Breast epithelium (tissue), 4 donors: ENCODE measurements around the gene SUFU. TPM values are rescaled to one million over a fixed set of nuclear protein-coding genes. Genes with fewer than 3 reads are reported as not detected.

Source experiments
- DNase-seq, 2 donors: peaks; one replicate each; pipeline ENCODE4 v3.0.0-alpha.2; 2019; ENCODE audit warnings: low spot score in 2 of 2
- H3K27ac ChIP-seq, 2 donors: fragments of 200-600 bp; sonication (generic) in 1 of 2; one replicate each; pipeline ENCODE4 v1.5.1; 2016 to 2019; ENCODE audit warnings: mild to moderate bottlenecking in 1 of 2
- H3K27me3 ChIP-seq, 2 donors: fragments of 200-600 bp; sonication (generic) in 1 of 2; one replicate each; pipeline versions ENCODE4 v1.5.1 to v1.6.0; 2017 to 2019; ENCODE audit warnings: control low read depth in 1 of 2, mild to moderate bottlenecking in 1 of 2
- H3K36me3 ChIP-seq: fragments of 200-600 bp; one replicate; pipeline ENCODE4 v1.5.1; 2019
- H3K4me1 ChIP-seq, 2 donors: fragments of 200-600 bp; sonication (generic); one replicate each; pipeline ENCODE4 v1.5.1; 2016 to 2019; ENCODE audit warnings: control low read depth in 1 of 2
- H3K4me3 ChIP-seq, 3 donors: fragments of 200-600 bp; sonication (generic); 1 replicate in 2 of 3; 2 replicates in 1 of 3; pipeline ENCODE4 v1.5.1; 2016 to 2019; ENCODE audit warnings: mild to moderate bottlenecking in 3 of 3, moderate library complexity in 2 of 3
- H3K9me3 ChIP-seq, 2 donors: fragments of 200-600 bp; sonication (generic) in 1 of 2; one replicate each; pipeline ENCODE4 v1.5.1; 2016 to 2019; ENCODE audit warnings: control low read depth in 1 of 2
- POLR2A ChIP-seq: fragments of 450-650 bp; IDR thresholded peaks from one replicate; pipeline ENCODE4 v1.6.1; 2016; ENCODE audit warnings: antibody characterized with exemption, mild to moderate bottlenecking, moderate library complexity
- POLR2AphosphoS5 ChIP-seq, 3 donors: sonication (generic); formaldehyde crosslinking; IDR thresholded peaks; one replicate each; pipeline ENCODE4 v1.6.1; 2017; ENCODE audit warnings: antibody characterized with exemption in 3 of 3
- intact Hi-C: fragments of 100-400 bp; cut with DNase I; formaldehyde crosslinking; loops from one replicate; pipeline ENCODE4 v1.15.1; 2023; ENCODE audit warnings: low total_unique reads
- total RNA-seq, 3 donors: library from RNA; depleted of rRNA; stranded (reverse); fragments of >200 nt; gene quantifications; one replicate each; pipeline ENCODE4 v1.1.0, GENCODE V29; 2016
- TF ChIP-seq, protein P1 (sequence below), 3 donors: fragments of 450-650 bp; IDR thresholded peaks; one replicate each; pipeline ENCODE4 v1.5.1; 2016 to 2017; ENCODE audit warnings: antibody characterized with exemption in 3 of 3, mild to moderate bottlenecking in 3 of 3, moderate library complexity in 3 of 3

The SUFU gene
- total RNA-seq, 3 donors from 2014 or later, result 6.2 to 9.1 (median 8.6) TPM

DNA sequence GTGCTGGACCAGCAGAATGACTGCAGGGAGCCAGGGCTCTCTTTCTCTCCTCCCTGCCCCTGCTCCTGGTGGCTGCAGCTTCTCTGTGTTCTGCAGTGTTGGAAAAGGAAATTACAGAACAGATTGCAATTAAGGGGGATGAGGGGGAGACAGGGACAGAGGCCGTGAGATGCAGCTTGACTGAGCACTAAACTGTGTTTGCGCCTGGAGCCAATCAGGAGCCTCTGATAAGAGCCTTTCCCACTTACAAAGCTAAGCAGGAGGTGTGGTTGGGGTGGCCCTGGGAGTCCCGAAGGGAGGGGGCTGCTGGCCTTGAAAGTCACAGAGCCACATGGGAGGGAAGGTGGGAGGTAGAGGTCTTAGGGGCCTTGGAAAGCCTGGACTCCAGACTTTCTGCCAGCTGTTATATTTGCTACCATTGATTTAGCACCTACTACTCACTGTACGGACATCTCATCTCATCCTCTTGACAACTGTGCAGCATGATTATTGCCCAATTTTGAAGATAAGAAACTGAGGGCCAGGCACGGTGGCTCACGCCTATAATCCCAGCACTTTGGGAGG, 167.2 kb downstream of the SUFU start:
- no peaks in the 10 kb centered on the region for H3K27me3 ChIP-seq
- intact Hi-C loops, result no loop called here
- H3K36me3 ChIP-seq, result no peaks in the 10 kb centered on the region
- peaks cover 7 to 11% of the 10 kb centered on the region in 2 donors for H3K4me1 ChIP-seq
- no peak for DNase-seq
- H3K4me3 ChIP-seq, result no peak overlapping the region
- H3K9me3 ChIP-seq, result no peaks in the 10 kb centered on the region
- TF ChIP-seq POLR2A (no peak), POLR2AphosphoS5 (IDR thresholded peaks at IDR 0.05) (no peak)
- TF ChIP-seq, protein P1, sequence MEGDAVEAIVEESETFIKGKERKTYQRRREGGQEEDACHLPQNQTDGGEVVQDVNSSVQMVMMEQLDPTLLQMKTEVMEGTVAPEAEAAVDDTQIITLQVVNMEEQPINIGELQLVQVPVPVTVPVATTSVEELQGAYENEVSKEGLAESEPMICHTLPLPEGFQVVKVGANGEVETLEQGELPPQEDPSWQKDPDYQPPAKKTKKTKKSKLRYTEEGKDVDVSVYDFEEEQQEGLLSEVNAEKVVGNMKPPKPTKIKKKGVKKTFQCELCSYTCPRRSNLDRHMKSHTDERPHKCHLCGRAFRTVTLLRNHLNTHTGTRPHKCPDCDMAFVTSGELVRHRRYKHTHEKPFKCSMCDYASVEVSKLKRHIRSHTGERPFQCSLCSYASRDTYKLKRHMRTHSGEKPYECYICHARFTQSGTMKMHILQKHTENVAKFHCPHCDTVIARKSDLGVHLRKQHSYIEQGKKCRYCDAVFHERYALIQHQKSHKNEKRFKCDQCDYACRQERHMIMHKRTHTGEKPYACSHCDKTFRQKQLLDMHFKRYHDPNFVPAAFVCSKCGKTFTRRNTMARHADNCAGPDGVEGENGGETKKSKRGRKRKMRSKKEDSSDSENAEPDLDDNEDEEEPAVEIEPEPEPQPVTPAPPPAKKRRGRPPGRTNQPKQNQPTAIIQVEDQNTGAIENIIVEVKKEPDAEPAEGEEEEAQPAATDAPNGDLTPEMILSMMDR (IDR thresholded peaks at IDR 0.05), result no peak
- no peak overlapping the region for H3K27ac ChIP-seq

DNA sequence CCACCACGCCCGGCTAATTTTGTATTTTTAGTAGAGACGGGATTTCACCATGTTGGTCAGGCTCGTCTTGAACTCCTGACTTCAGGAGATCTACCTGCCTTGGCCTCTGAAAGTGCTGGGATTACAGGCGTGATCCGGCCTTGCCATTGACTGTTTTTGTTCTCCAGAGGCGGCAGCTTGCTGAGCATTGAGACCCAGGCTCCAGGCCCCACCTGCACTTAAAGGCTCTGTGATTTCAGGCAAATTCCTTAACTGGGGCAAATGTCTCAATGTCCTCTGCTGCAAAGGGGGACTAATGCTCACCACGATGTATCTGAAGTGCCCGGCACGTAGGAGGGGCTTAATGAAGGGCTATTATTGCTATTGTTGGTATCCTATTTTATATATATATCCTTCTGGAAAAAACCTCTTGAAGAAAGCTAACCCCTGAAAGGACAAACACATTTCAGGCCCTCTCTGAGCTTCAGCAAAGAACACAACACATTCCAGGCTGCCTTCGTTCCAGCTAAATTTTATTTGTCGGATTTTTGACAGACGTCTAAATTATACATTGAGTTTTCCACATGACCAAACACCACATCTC, 169.6 kb downstream of the SUFU start:
- Histone ChIP-seq H3K36me3 (no peaks in the 10 kb centered on the region), H3K4me3 (peak overlapping the region in 1 of 3 donors; percentile 30), H3K9me3 (no peaks in the 10 kb centered on the region), H3K4me1 (peaks cover 13 to 20% of the 10 kb centered on the region in 2 donors), H3K27ac (peak overlapping the region; percentile 71 to 85), H3K27me3 (no peaks in the 10 kb centered on the region)
- TF ChIP-seq POLR2AphosphoS5 (IDR thresholded peaks at IDR 0.05), result no peak
- intact Hi-C loops, result no loop called here
- DNase-seq, result no peak

DNA sequence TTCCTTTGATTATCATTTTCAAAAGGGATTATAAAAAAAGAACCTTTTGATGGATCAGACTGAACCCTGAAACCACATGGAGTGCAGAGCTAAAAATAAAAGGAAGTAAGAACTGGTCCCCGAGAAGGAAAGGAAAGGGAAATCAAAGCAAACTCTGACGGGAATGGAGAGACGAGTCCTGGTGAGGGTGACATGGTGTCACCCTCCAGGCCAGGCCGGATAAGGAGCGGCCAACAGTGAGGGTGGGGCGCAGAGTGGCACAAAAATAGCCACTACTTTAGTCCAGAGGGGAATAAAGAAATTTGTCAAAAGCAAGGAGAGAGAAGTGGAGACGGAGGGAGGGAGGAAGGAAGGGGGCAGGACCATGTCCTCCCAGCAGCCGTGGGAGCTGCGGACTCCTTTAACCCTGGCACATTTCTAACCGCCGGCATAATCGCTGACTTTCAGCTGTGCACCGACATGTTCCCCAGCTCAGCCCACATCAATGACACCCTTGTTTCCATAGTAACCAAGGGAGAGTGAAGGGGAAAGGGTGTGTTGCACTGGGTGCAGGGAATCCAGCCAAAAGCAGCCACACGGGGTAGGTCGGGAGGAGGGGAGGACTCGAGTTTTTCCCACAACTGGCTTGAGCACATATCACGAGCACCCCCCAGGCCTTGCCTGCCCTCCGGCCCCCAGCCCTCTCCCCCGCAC, 170.2 kb downstream of the SUFU start:
- intact Hi-C loops, result no loop called here
- H3K9me3 ChIP-seq, result no peaks in the 10 kb centered on the region
- no peaks in the 10 kb centered on the region for H3K36me3 ChIP-seq
- H3K4me3 ChIP-seq, result peak overlapping the region; percentile 12 to 45 (median 30)
- DNase-seq, result no peak
- no peak for TF ChIP-seq POLR2AphosphoS5 (IDR thresholded peaks at IDR 0.05)
- TF ChIP-seq, protein P1 (IDR thresholded peaks at IDR 0.05), result no peak
- TF ChIP-seq POLR2A, result no peak
- H3K27me3 ChIP-seq, result no peaks in the 10 kb centered on the region
- peak overlapping the region; percentile 71 to 85 for H3K27ac ChIP-seq
- peaks cover 13 to 26% of the 10 kb centered on the region in 2 donors for H3K4me1 ChIP-seq

DNA sequence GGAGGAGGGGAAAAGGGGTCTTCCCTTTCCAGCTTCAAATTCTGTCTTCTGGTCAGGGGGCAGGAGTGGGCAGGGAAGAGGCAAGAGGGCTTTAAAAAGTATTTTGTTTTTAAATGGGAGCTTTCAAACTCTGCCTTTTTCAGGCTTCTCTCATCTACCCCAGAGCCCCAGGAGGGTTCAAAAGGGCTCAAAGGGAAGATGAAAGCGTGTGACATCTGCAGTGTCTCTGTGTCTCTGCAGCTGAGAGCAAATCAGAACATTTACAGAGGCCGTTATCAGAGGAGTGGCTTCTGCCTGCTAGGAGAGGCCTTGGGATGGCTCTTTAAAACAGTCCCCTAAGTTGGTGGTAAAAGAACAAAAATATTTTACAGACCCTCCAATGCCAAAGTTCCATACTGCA, 170.8 kb downstream of the SUFU start:
- intact Hi-C loops, result no loop called here
- H3K4me1 ChIP-seq, result peaks cover 13 to 26% of the 10 kb centered on the region in 2 donors
- H3K36me3 ChIP-seq, result no peaks in the 10 kb centered on the region
- H3K9me3 ChIP-seq, result no peaks in the 10 kb centered on the region
- DNase-seq, result no peak
- peak overlapping the region; percentile 71 to 85 for H3K27ac ChIP-seq
- H3K4me3 ChIP-seq, result peak overlapping the region; percentile 12 to 45 (median 30)
- H3K27me3 ChIP-seq, result no peaks in the 10 kb centered on the region
- TF ChIP-seq, protein P1 (IDR thresholded peaks at IDR 0.05), result no peak
- TF ChIP-seq POLR2A, result no peak
- no peak for TF ChIP-seq POLR2AphosphoS5 (IDR thresholded peaks at IDR 0.05)

DNA sequence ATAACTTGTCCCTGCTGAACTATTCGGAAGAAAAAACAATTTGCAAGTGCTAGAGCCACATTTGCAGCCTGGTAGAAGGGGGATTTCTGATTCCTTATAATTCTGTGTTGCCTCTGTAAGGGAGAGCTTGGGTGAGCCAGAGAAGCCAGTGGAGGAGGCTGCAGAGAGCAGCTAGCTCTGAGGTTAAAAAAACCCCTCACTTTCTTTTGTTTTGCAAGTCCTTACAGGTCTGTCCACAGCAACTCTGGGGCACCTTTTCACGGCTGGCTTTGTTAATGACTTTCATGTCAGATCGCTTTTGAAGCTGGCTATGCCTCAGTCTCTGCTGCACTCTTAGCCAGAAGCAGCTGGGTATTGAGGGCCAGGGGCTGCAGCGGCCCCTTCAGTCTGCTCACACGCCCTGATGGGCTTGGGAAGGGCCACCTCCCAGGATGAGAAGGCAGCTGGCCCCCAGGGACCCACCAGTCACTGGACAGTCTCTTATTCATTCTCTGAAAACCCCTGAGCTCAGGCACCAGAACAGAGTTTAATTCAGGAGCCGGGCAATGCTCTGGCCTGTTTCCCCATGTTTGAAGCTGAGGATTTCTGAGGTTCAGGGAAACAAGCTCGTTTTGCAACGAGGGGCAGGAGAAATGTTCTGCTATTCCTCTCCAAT, 171.4 kb downstream of the SUFU start:
- peaks cover 13 to 26% of the 10 kb centered on the region in 2 donors for H3K4me1 ChIP-seq
- intact Hi-C loops, result no loop called here
- no peaks in the 10 kb centered on the region for H3K36me3 ChIP-seq

More for the DNA sequence above, 171.4 kb downstream of the SUFU start:
- no peaks in the 10 kb centered on the region for H3K27me3 ChIP-seq
- peak overlapping the region; percentile 68 to 85 for H3K27ac ChIP-seq
- DNase-seq, result no peak
- TF ChIP-seq, protein P1 (IDR thresholded peaks at IDR 0.05), result no peak
- TF ChIP-seq POLR2A (no peak), POLR2AphosphoS5 (IDR thresholded peaks at IDR 0.05) (no peak)
- H3K4me3 ChIP-seq, result peak overlapping the region in 1 of 3 donors; percentile 19
- H3K9me3 ChIP-seq, result no peaks in the 10 kb centered on the region
